ENCODE data around the gene EFHC2. TPM values are rescaled to one million over a fixed set of nuclear protein-coding genes. Genes with fewer than 3 reads are reported as not detected.

Gene EFHC2, protein sequence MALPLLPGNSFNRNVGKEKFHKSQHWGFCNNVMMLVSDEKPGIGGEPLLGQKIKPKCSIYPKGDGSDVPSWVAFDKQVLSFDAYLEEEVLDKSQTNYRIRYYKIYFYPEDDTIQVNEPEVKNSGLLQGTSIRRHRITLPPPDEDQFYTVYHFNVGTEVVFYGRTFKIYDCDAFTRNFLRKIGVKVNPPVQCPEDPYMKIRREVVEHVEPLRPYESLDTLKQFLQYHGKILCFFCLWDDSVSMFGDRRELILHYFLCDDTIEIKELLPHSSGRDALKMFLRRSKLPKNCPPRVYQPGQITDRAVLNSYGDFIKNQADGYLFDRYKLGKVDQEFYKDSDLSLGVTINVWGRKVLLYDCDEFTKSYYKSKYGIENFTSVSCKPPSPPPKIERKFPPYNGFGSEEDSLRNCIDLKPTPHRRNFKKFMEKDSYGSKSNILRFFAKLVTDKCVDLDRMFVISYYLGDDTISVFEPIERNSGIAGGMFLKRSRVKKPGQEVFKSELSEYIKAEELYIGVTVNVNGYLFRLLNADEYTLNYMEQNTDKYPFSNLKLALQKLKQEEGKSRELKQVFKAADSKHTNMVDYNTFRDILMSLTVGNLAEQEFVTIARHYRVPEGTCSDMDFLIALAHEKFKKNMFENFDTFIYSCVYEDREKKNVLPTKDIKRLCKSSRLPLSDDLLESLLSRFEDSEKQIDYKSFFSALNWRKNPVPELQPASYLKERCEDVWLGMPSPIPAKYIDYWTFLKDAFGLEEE
- 0.16 and 0.72 TPM in 2 replicates for total RNA-seq

DNA sequence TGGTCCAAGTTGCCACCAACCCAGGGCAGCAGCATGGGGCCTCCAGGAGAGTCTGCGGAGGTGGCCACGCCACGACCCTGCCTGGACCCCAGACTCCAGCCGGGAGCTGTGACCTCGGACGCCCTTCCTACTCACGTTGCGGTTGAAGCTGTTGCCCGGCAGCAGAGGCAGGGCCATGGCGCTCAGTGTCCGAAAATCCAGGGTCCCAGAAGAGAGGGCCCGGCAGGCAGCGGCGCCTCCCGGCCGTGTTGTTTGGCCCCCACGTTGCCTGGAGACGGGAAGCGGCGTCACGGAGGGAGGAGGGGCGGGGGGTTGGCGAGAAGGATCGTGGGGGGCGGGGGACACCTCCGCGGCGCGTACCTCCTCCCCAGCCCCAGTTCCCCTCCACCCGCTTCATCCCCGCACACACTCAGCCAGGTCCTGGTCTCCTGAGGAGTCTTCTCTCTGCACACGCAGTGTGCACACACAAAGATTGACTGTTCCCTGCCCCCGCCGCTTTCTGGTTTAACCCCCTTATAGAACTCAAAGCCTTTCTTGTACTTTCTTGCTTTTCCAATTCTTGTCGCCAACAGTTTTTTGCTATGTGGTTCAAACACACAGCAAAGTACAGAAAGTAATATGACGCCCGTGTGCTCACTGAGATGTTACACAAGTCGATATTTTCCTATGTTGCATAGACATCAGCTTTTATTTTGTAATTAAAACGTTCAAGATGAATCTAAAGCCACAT lies at the start of gene EFHC2:
TSS of gene EFHC2 (minus strand) at position 261 of the 730 bp plus-strand sequence. CDS start at position 177, 84 bp downstream.

Other genes with a start within 250 kb of the EFHC2 start
- gene FUNDC1, start 199.2 kb upstream of the EFHC2 start, total RNA-seq = 8.1 and 9.6 TPM in 2 replicates

Data from cardiac atrium fibroblast (primary cell).